GM12878 (cell line): ENCODE results near the gene NEURL3. TPM values are rescaled to one million over a fixed set of nuclear protein-coding genes. Genes with fewer than 3 reads are reported as not detected.
A peak's percentile ranks its signal among the peaks of the same experiment; 100 is the strongest.

Experiments
- ATAC-seq: fragments of 200-7000 bp; cut with Tn5 transposase; 3 replicates; pipeline ENCODE4 v1.9.1; 2020; ENCODE audit warnings: mild to moderate bottlenecking, moderate library complexity
- BruUV-seq: library from RNA; stranded (reverse); fragments of 400-500 nt; replicated peaks from 2 replicates; lab custom pipeline; 2021; lab: Mats Ljungman, UMichigan
- CTCF ChIA-PET: fragments of 300-600 bp; sonication (Branson Sonifier 250); formaldehyde crosslinking; extraction: SDS; loops from one replicate; lab custom pipeline; 2021; ENCODE audit warnings: inconsistent platforms; lab: Yijun Ruan, JAX
- POLR2A ChIA-PET: fragments of 350-600 bp; formaldehyde crosslinking; extraction: SDS; loops from one replicate; lab custom pipeline; 2021; ENCODE audit warnings: inconsistent platforms; lab: Charles Lee
- RAD21 ChIA-PET: fragments of 300-600 bp; sonication (Branson Sonifier 250); formaldehyde crosslinking; loops from one replicate; lab custom pipeline; 2023; ENCODE audit warnings: antibody characterized with exemption; ENCODE audit not compliant: unreplicated experiment; lab: Charles Lee
- SMC1A ChIA-PET: fragments of 300-600 bp; sonication (Branson Sonifier 250); formaldehyde crosslinking; loops from one replicate; lab custom pipeline; 2023; ENCODE audit not compliant: unreplicated experiment, uncharacterized antibody; lab: Charles Lee
- DNase-seq: peaks from one replicate; pipeline ENCODE4 v3.0.0-alpha.2; 2011; ENCODE audit warnings: low read depth, low spot score
- FAIRE-seq: peaks from 3 replicates; lab custom pipeline; 2011; peaks lifted over from hg19 to GRCh38; lab: Jason Lieb, UNC
- H2AFZ ChIP-seq: 2 replicates; pipeline ENCODE4 v1.6.0; 2011; ENCODE audit warnings: low read depth, low read length, control low read depth; ENCODE audit not compliant: control insufficient read depth
- H3K27ac ChIP-seq: 2 replicates; pipeline ENCODE4 v1.5.1; 2011; ENCODE audit warnings: control low read depth; ENCODE audit not compliant: control insufficient read depth, insufficient read depth
- H3K27me3 ChIP-seq, 2 experiments: replicated peaks in 1 of 2; 2 replicates each; pipeline versions ENCODE4 v1.6.0 to v1.6.1; 2011; ENCODE audit warnings: low read length in 1 of 2; ENCODE audit not compliant: control insufficient read depth in 2 of 2, insufficient read depth in 2 of 2
- H3K36me3 ChIP-seq, 2 experiments: 2 replicates each; pipeline ENCODE4 v1.5.1; 2011; ENCODE audit warnings: low read length in 1 of 2; ENCODE audit not compliant: control insufficient read depth in 2 of 2, insufficient read depth in 2 of 2
- H3K4me1 ChIP-seq: 2 replicates; pipeline ENCODE4 v1.6.1; 2011; ENCODE audit warnings: mild to moderate bottlenecking, low read length, moderate library complexity, mixed read lengths; ENCODE audit not compliant: control insufficient read depth, insufficient read depth
- H3K4me2 ChIP-seq: 2 replicates; pipeline ENCODE4 v1.6.0; 2011; ENCODE audit warnings: control low read depth; ENCODE audit not compliant: control insufficient read depth, insufficient read depth
- H3K4me3 ChIP-seq: fragments of 200-600 bp; sonication (generic); 2 replicates; pipeline ENCODE4 v1.5.1; 2016
- H3K79me2 ChIP-seq: 2 replicates; pipeline ENCODE4 v1.6.0; 2011; ENCODE audit warnings: low read length; ENCODE audit not compliant: control insufficient read depth, insufficient read depth
- H3K9ac ChIP-seq: 2 replicates; pipeline ENCODE4 v1.8.0; 2011; ENCODE audit warnings: low read length, control low read depth, mixed read lengths; ENCODE audit not compliant: control insufficient read depth, insufficient read depth
- H3K9me3 ChIP-seq: replicated peaks from 3 replicates; pipeline ENCODE4 v1.5.1; 2011; ENCODE audit warnings: mild to moderate bottlenecking, low read length; ENCODE audit not compliant: control insufficient read depth, insufficient read depth
- H4K20me1 ChIP-seq: 2 replicates; pipeline ENCODE4 v1.6.0; 2011; ENCODE audit not compliant: control insufficient read depth, insufficient read depth
- ATF2 ChIP-seq: IDR thresholded peaks from 2 replicates; pipeline ENCODE4 v1.6.1; 2012; ENCODE audit warnings: low read length, inconsistent platforms
- BACH1 ChIP-seq: fragments of 450-650 bp; IDR thresholded peaks from 2 replicates; pipeline ENCODE4 v1.6.1; 2017; ENCODE audit warnings: mild to moderate bottlenecking, borderline replicate concordance
- DPF2 ChIP-seq: fragments of 450-650 bp; IDR thresholded peaks from 2 replicates; pipeline ENCODE4 v1.6.1; 2017; ENCODE audit warnings: mild to moderate bottlenecking
- ZNF207 ChIP-seq: fragments of 450-650 bp; IDR thresholded peaks from 2 replicates; pipeline ENCODE4 v1.6.1; 2014; ENCODE audit warnings: antibody characterized with exemption, mild to moderate bottlenecking, borderline replicate concordance
- WGBS: methylation state at CpG from one replicate; pipeline ENCODE4 v1.1.6; 2016; ENCODE audit warnings: low lambda C conversion rate; ENCODE audit not compliant: insufficient replicate concordance, insufficient coverage; ENCODE audit errors: missing lambda C conversion rate; 5-methylcytosine and 5-hydroxymethylcytosine counted together
- in situ Hi-C: fragments of 300-500 bp; cut with MboI; formaldehyde crosslinking; loops from 9 replicates; pipeline ENCODE4 v1.14.3; 2018; ENCODE audit warnings: mixed read lengths
- intact Hi-C: fragments of 100-400 bp; cut with micrococcal nuclease; formaldehyde crosslinking; loops from one replicate; pipeline ENCODE4 v1.14.2; 2022; ENCODE audit not compliant: unreplicated experiment
- polyA plus RNA-seq, 11 experiments: library from polyadenylated mRNA; depleted of rRNA in 4 of 11; unstranded in 6 of 11; stranded (reverse) in 5 of 11; fragments of >200 nt; fragmentation: Nextera tagmentation in 4 of 11; fragmentation: Illumina TruSeq in 1 of 11; extraction: Ambion mirVana in 4 of 11; extraction: Trizol in 1 of 11; gene quantifications; 1 replicate in 1 of 11; 2 replicates in 10 of 11; pipeline versions ENCODE4 v1.2.1 to v1.2.3, GENCODE V29; 2011 to 2016; ENCODE audit warnings: inconsistent platforms in 2 of 11, missing spikeins in 2 of 11, low read depth in 1 of 11
- total RNA-seq, 4 experiments: library from RNA; depleted of rRNA in 3 of 4; stranded (reverse); fragments of >200 nt in 3 of 4; fragmentation: Illumina TruSeq in 1 of 4; extraction: Trizol in 1 of 4; gene quantifications; 2 replicates each; pipeline versions ENCODE4 v1.2.1 to v1.2.3, GENCODE V29; 2013 to 2021

NEURL3 gene
- total and polyA plus RNA-seq, 10 of the 15 experiments (the other 5 are each of a cell fraction or from before 2014, with no cell fraction given) = 0.03 to 6.3 (median 0.47) TPM

GRCh38 chr2:96532641-96533291 lies 27.6 kb upstream of the NEURL3 start:
- no peak overlapping the region for H3K9ac ChIP-seq
- H3K4me3 ChIP-seq = no peak overlapping the region
- 0 out of 2 replicates have a peak, but pooled peaks have one; percentile 20 for TF ChIP-seq BACH1
- TF ChIP-seq ZNF207 = no peak
- no peak for TF ChIP-seq ATF2
- TF ChIP-seq DPF2 = peak; percentile 81
- ChIA-PET RAD21 (interaction anchor here (0.7 to 7.4 kb wide), 10 partner anchors 7 to 232 kb away, joined by 3 to 60 read pairs (median 5); no protein-coding TSS in a partner anchor), CTCF (interaction anchor here (1.9 to 7.0 kb wide), 3 partner anchors 21 to 540 kb away, joined by 4 to 51 read pairs (median 7); no protein-coding TSS in a partner anchor), SMC1A (interaction anchor here (0.8 to 4.3 kb wide), 8 partner anchors 7 to 45 kb away, joined by 3 to 17 read pairs (median 4); no protein-coding TSS in a partner anchor), POLR2A (interaction anchor here (0.6 to 7.9 kb wide), 9 partner anchors 6 to 241 kb away, joined by 3 to 106 read pairs (median 4); partner anchors contain the start of genes ARID5A and CNNM4)
- no peaks in the 10 kb centered on the region for H4K20me1 ChIP-seq
- WGBS = 71% methylated on average over 7 of the region's 7 CpGs
- H3K27me3 ChIP-seq = no peaks in the 10 kb centered on the region
- peak overlapping the region; percentile 33 for H3K27ac ChIP-seq
- intact Hi-C loops (loop anchor here (10.0 kb wide), 2 partner anchors 232 to 432 kb away; partner anchors contain the start of gene CNNM4), in situ Hi-C loops (no loop called here)
- H3K9me3 ChIP-seq = no peaks in the 10 kb centered on the region
- peak overlapping the region; percentile 75 for H2AFZ ChIP-seq
- FAIRE-seq (no peak), DNase-seq (no peak), ATAC-seq (no peak)
- peaks cover 71% of the 10 kb centered on the region for H3K4me1 ChIP-seq
- H3K4me2 ChIP-seq = peak overlapping the region; percentile 45
- peaks cover 22% of the 10 kb centered on the region for H3K79me2 ChIP-seq
- H3K36me3 ChIP-seq = no peaks in the 10 kb centered on the region
- no TSS peak for BruUV-seq
